ENCODE results near the gene HAUS8.
A peak's percentile ranks its signal among the peaks of the same experiment; 100 is the strongest.
"Not testable (repeated sequence)": the region's sequence is repeated elsewhere in the genome, so short reads cannot be mapped to it uniquely, and the experiment has no call there.

Gene HAUS8

GRCh38 chr19:17104679-17105078 is 29.4 kb upstream of the HAUS8 start:
- H3K27ac ChIP-seq = no peak overlapping the region

DNA sequence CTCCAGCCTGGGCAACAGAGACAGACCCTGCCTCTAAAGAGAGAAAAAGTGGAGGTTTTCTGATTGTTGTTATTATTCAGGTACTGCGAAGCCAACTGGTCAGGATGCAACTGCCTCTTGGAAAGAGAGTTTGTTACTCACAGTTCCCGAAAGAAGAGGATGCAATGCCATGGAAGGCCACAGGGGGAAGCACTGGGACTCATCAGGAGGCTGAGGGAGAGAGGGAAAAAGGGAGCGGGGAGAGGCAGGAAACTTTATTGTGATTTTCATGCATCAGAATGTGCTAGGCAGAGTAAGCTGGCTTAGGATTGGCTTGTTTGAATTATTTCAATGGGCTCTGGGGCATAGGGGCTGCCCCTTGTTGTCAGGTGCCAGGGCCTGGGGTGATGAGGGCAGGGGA is 27.9 kb upstream of the HAUS8 start:
- H3K4me3 ChIP-seq = no peak overlapping the region
- H3K27ac ChIP-seq = no peak overlapping the region

More at GRCh38 chr19:17104679-17105078, 29.4 kb upstream of the HAUS8 start:
- no peak overlapping the region for H3K4me3 ChIP-seq

- H3K4me3 ChIP-seq = no peak overlapping the region
- no peak overlapping the region for H3K27ac ChIP-seq
Observed at GRCh38 chr19:17101686-17102628, 26.7 kb upstream of the HAUS8 start.

DNA sequence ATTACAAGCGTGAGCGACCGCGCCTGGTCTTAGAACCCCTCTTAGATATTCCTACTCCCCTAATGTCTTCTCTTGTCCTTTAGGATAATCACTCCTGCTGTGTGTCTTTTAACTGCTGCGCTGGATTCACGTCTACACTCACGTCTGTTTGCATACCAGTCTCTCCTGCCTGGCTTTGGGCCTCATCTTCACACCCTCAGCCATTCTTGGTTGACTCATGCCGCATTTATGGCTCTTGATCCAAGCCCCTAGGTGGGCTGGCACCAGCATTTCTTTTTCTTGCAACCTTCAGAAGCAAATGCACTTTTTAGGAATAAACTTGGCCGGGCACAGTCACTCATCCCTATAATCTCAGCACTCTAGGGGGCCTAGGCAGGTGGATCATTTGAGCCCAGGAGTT is 23.1 kb upstream of the HAUS8 start:
- H3K27ac ChIP-seq = peak overlapping the region in 1 of 21 experiments; percentile 21

DNA sequence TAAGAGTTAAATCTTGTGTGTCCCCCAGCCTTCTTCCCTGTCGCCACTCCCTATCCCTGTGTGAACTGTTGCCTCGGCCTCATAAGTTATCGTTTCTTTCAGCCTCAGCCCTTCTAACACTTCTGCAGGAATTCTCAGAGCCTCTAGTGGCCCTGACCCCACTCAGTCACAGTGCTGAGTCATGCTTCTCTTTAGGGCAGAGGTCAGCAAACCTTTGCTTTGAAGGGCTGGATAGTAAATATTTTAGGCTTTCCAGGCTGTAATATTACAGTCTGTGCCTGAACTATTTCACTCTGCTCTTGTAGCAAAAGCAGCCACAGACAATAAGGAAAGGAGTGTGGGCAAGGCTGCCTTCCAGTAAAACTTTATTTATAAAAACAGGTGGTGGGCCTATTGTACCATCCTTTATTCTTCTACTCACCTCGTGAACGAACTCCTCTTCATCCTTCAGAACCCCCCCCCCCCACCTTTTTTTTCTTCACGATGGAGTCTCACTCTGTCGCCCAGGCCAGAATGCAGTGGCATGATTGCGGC is 22.4 kb upstream of the HAUS8 start:
- H3K27ac ChIP-seq = peak overlapping the region in 3 of 21 experiments; percentile 18 to 32 (median 19)

More for the DNA sequence above, 23.1 kb upstream of the HAUS8 start:
- no peak overlapping the region for H3K4me3 ChIP-seq

DNA sequence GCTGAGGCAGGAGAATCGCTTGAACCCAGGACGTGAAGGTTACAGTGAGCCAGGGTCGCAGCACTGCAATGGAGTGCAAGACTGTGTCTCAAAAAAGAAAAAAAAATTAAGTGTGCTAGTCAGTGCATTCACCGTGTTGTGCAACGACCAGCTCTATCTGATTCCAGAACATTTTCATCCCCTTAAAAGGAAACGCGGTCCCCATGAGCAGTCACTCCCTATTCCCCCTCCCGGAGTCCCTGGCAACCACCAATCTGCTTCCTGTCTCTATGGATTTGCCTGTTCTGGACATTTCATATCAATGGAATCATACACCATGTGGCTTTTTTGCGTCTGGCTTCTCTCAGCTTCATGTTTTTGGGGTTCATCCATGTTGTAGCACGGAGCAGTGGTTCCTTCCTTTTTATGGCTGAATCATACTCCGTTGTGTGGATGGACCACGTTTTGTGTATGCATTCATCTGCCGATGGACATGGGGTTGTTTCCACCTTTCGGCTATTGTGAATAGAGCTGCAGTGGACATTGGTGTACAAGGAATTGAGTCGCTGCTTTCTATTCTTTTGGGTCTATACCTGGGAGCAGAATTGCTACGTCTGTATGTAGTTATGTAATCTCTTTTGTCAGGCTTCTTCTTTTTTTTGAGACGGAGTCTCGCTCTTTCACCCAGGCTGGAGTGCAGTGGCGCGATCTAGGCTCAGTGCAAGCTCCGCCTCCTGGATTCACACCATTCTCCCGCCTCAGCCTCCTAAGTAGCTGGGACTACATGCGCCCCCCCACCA is 20.1 kb upstream of the HAUS8 start:
- Histone ChIP-seq H3K4me3 (no peak overlapping the region), H3K27ac (peak overlapping the region in 6 of 21 experiments; percentile 15 to 76 (median 56))

More for the DNA sequence above, 22.4 kb upstream of the HAUS8 start:
- no peak overlapping the region for H3K4me3 ChIP-seq

GRCh38 chr19:17094694-17095093 is 19.4 kb upstream of the HAUS8 start:
- H3K4me3 ChIP-seq = not testable (repeated sequence)
- H3K27ac ChIP-seq = peak overlapping the region in 9 of 21 experiments; percentile 14 to 76 (median 51)

GRCh38 chr19:17092696-17093095 is 17.4 kb upstream of the HAUS8 start:
- Histone ChIP-seq H3K4me3 (no peak overlapping the region), H3K27ac (peak overlapping the region in 2 of 21 experiments; percentile 11 to 76)

DNA sequence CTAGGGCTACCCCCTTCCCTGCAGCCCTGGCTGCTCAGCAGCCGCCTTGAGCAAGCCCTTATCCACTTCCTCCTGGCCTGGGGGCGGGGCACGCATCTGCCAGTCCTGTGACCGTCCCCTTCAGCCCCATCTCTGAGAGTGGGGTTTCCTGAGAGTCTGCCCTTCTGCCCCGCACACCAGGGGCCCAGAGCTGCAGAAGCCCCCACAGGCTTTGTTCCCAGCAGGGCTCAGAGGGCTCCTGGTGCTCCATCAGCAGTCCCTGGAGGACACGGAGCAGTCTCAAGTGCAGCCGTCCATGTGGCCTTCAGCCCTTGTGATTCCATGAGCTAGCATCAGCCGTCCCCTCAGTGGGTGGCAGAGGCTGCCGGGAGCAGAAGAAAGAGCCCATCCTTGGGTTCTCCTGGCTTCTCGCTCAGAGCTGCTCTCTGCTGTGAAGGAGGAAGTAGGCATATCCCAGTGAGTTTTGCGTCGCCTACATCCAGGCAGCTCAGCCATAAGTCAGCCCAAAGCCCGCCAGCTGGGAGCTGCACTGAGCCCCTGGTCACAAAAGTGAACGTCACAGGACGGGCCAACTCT is 16.6 kb upstream of the HAUS8 start:
- no peak overlapping the region for H3K4me3 ChIP-seq

GRCh38 chr19:17090583-17090982 is 15.3 kb upstream of the HAUS8 start:
- peak overlapping the region in 17 of 21 experiments; percentile 5 to 76 (median 59) for H3K27ac ChIP-seq
- H3K4me3 ChIP-seq = no peak overlapping the region

More for the DNA sequence above, 16.6 kb upstream of the HAUS8 start:
- H3K27ac ChIP-seq = peak overlapping the region in 15 of 21 experiments; percentile 10 to 76 (median 39)

DNA sequence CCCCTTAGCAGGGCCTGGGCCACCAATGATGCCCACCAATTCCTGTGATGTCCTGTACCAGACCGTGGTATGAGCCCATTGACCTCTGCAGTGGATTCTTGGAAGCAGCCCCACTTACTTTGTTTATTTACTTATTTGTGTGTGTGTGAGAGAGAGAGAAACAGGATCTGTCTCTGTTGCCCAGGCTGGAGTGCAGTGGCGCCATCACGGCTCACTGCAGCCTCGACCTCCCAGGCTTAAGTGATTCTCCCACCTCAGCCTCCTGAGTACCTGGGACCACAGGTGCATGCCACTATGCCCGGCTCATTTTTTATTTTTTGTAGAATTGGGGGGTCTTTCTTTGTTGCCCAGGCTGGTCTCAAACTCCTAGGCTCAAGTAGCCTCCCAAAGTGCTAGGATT is 13.3 kb upstream of the HAUS8 start:
- Histone ChIP-seq H3K27ac (peak overlapping the region in 4 of 21 experiments; percentile 6 to 70 (median 52)), H3K4me3 (no peak overlapping the region)

GRCh38 chr19:17086834-17087233 is 11.6 kb upstream of the HAUS8 start:
- Histone ChIP-seq H3K4me3 (no peak overlapping the region), H3K27ac (peak overlapping the region in 2 of 21 experiments; percentile 1 to 22)

GRCh38 chr19:17086120-17086519 is 10.9 kb upstream of the HAUS8 start:
- Histone ChIP-seq H3K4me3 (no peak overlapping the region), H3K27ac (no peak overlapping the region)

- H3K4me3 ChIP-seq = no peak overlapping the region
- H3K27ac ChIP-seq = peak overlapping the region in 9 of 21 experiments; percentile 11 to 88 (median 29)
Observed at GRCh38 chr19:17081672-17082630, 6.7 kb upstream of the HAUS8 start.

- peak overlapping the region in 17 of 21 experiments; percentile 63 to 94 (median 83) for H3K27ac ChIP-seq
- no peak overlapping the region for H3K4me3 ChIP-seq
Observed at GRCh38 chr19:17080440-17080801, 5.2 kb upstream of the HAUS8 start.

DNA sequence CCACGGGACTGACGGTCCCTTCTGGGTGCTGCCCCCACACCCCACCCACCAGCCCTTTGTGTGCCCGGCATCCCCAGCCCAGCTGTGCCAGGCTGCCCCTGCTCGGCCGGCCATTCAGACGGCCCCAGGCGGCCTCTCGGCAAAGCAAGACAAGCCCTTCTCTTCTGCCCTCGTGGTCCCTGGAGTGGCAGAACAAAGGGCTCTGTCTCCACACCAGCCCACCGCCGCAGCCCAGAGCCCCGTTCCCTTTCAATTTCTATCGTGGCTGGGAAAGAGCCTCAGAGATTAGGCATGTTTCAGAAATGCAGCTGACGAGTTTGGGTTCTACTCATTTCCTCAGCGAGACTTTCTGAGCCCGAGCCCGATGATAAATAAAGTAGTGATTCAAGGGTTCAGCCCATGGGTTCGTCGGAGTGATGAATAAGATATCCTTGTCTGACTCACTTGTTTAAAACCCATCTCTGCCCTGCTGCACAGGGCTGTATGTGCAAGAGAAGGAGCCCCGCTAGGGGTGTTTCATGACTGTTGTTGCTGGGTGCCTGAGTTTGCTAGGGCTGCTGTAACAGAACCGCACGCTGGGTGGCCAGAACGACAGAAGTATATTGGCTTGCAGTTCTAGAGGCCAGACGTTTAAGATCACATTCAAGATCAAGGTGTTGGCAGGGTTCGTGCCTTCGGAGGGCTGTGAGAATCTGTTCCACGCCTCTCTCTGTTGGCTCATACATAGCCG is 4.6 kb upstream of the HAUS8 start:
- Histone ChIP-seq H3K4me3 (peak overlapping the region in 6 of 7 experiments; percentile 1 to 31 (median 12)), H3K27ac (peak overlapping the region; percentile 55 to 94 (median 85))

- Histone ChIP-seq H3K4me3 (peak overlapping the region in 6 of 7 experiments; percentile 1 to 31 (median 12)), H3K27ac (peak overlapping the region; percentile 55 to 94 (median 85))
Observed at GRCh38 chr19:17078920-17079709, 3.9 kb upstream of the HAUS8 start.
